Esophagus mucosa (tissue), 1 donor: ENCODE measurements around the gene RARB. TPM values are rescaled to one million over a fixed set of nuclear protein-coding genes. Genes with fewer than 3 reads are reported as not detected.

Source experiments
- ATAC-seq: fragments of 200-7000 bp; cut with Tn5 transposase; one replicate; pipeline ENCODE4 v1.9.1; 2020
- total RNA-seq: library from RNA; stranded (reverse); gene quantifications from one replicate; pipeline ENCODE4 v1.2.4, GENCODE V29; 2023
- donor health status: DM: yes; HTN: yes; CAD: no.

RARB gene
- total RNA-seq, 1 donor from 2014 or later, result 2.5 TPM

DNA sequence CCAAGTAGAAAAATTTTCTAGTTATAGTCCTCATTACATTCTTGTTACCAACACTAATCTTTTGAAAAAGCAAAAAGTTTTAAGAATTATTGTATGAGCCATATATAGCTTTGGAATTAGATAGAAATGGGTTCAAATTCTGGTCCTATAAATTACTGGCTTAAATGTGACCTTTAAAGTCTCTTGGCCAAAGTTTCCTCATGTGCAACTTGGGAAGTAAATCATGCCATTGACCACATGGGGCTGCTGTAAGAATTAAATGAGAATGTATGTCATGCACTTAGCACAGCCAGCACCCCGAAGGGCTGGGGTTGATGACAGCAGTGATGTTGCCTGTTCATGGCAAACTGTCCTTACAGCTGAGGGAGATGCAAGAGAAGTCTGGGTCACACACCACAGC is 128.4 kb downstream of the RARB start:
- no peak for ATAC-seq

DNA sequence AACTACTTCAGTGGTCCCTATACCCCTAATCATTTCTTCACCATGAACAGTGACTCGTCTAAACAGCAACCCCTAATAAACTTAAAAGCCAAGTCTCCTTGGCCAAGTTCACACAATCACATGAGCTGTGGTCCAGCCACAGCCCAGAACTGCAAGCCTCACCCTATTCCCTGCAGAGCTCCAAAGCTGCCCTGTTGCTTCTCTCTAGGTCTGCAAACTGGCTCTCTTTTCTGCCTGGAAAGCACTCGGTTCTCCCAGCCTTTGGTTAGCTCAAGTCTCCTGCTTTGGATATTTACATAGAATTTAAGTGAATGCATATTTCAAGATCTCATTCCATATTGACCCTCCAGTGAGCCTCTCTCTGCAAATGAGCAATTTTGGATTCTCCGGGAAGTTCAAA is 129.6 kb downstream of the RARB start:
- no peak for ATAC-seq

DNA sequence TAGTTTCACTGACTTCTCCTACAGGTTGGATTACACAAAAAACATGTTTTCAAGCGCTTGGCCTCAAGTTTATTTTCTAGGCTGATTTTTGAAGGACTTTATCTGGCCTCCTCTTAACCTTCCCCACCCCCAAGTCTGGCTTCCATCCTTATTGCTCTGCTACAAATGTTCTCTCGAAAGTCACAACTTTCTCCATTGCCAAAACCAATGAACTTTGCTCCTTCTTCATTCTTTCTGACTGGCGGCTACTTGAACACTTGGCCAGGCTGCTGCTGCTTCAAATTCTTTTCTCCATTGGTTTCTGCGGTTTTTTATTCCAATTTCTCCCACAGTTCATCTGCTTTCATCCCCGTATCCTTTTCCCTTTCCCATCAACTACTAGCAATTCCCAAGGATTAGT is 130.1 kb downstream of the RARB start:
- ATAC-seq, result no peak

DNA sequence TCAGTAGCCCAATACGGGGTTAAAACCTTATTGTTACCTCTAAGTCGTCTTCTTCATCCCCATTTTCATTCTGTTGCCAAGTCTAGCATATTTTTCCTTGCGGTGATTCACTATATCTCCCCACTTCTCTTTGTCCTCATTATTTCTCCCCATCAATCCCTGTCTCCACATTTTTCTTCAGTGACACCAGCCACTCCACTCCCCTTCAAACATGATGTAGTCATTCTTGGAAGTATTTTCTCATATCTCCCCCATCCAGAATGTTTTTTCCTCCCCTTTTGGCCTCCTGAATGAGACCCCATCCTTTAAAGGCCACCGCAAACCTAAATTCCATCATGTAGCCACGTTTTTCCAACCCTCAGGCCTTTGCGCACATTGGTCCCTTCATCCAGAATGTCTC is 130.7 kb downstream of the RARB start:
- no peak for ATAC-seq

DNA sequence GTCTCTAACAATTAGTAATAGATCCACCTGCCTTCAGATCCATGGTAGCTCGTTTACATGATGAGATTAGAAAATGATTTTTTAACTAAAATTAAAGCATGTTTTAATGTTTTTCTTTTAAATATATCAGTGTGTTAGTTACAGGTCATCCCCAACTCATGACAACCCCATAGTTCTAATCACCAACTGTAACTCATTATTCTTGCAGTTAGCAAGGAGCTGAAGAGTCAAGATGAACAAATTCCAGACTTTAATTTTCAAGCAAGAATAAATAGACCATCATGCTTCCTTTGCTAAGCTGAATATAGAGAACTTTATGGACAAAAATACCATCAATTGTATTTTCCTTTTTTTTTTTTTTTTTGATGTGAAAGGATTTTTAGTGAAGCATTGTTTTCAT is 135.5 kb downstream of the RARB start:
- no peak for ATAC-seq

DNA sequence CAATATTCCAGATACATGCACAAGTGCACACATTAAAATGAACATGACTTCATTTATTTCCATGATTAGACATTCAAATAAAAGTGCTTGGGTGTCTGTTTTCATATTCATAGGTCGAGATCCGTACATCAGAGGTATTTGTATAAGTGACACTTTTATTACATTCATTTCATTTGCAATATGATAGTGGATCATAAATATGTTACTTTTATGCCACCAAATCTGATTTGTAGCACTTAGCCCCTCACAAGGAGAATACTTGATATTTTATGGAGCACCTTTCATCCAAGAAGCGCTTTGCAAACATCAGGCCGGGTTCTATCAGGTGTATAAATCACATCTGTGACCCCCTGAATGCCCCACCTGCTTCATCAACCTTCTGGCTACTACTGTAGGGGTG is 136.0 kb downstream of the RARB start:
- ATAC-seq, result no peak

DNA sequence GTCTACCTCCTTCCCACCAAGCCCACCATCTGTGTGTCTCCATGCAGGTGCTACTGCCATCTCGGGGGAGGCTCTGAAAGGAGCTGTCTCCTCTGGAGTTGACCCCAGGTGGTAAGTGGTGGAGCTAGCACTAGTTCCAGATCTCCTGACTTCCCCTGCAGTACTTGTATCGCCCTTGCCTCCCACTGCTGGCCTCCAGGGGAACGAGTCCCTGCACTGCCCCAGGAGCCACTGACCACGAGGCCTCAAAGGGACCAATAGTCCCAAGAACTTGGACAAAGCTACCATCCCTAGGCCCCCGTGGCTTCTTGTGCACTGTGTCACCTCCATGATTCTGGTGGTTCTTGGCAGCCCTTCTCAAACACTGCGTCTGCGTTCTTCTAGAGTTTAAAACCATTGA is 137.7 kb downstream of the RARB start:
- ATAC-seq, result no peak

DNA sequence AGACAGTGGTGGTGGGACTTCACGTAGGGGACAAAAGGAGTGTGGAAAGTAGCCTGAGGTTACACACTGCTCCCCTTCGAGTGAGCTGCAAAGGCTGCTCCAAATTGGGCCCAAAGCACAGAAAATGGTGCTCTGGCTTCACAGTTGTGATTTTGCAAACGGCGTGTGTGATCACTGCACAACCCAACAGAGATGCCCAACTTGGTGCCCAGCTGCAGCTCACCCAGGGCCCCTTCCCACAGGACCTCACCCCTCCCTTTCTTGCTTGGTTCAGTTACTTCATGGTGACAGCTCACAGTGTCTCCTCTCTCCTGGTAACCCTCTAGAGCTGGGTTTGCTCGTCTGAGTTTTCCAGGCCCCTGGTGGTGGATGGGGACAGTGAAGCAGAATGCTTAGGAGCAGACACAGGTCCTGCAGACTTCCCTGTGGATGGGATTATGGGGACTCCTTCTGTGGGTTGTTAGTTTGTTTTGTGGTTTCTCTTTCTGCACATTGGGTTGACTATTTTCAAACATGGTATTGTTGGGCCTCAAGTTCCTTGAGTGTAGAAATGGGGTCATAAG is 138.4 kb downstream of the RARB start:
- no peak for ATAC-seq

DNA sequence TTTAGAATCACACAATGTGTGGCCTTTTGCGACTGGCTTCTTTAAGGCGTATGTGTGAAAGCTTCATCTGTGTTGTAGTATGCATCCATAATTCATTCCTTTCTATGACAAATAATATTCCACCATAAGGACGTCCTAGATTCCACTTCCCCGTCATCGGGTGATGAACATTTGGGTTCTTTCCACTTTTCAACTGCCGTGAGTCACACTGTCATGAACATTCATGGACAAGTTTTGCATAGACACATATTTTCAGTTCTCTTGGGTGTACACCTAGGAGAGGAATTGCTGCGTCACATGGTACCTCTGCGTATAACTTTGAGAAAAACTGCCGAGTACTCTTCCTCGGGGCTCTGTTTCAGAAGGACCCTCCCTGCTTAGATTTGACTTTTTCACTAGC is 139.3 kb downstream of the RARB start:
- no peak for ATAC-seq

DNA sequence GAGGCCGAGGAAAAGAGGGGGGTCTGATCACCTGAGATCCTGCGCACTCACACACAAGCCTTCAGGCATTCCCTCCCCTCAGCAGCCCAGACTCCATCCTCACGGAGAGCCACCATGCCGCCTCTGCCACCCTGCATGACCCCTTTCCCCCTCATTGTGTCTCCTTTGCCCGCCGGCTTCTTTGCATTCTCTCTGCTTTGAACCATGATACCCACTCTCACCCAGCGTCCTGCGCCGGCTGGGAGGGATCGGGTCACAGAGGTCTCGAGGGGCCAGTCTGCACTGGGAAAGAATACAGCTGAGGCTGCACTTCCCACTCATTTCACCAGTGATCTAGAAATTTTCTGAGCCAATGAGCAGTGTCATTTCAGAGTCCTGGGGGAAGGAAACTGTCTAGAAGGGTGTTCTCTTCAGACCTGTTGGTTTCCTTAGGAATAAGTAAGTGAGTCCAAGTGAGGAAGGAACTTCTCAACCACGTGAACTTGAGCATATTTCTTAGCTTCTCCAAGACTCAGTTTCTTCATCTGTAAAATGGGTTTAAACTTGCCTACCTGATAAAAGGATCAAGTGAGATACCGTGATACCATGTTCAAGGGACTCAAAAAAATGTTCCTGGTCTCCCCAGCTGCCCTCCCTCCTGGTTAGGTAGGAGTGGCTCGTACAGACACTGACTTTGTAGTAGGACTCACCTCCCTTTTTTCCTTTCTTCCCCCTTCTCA is 139.9 kb downstream of the RARB start:
- ATAC-seq, result no peak

DNA sequence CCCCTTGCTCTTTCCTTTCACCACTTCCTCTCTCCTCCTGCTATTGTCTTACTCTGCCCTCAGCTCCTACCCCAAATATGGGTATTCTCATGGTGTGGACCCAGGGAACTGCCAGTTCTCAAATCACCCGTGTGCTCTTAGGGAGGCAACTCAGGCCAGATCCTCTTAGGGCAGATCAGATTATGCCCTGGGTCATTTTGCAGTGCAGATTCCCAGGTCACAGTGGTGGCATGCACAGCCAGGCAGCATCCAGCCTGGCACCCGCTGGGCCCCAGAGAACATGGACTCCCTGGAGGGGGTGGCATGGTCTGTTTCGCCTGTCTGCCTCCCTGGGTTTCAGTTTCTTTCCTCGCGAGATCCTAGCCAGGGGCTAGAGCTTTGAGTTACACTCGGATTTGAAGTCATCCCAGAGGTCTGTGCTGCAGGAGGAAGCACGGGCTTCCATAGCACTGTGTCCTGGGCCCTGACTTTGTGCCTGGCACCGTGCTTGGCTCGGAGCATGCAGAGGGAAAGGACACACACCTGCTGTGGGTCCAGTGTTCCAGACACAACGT is 140.5 kb downstream of the RARB start:
- ATAC-seq, result no peak

DNA sequence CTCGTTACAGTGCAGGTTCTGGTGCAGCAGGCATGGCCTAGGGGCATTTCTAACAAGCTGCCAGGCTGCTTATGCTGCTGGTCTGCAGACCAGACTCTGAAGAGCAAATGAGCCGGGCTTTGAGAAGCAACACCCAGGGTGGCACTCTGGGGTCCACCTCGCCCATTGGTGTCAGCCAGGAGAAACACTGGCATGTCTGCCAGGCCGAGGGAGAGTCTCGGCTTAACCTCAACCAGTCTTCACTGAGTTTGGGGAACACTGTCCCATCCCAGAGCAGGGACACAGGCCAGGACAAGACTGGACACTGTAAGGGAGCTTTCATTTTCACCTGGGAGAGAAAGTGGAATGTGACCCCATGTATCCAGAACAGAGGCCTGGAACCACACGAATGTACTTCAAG is 143.2 kb downstream of the RARB start:
- ATAC-seq, result no peak

DNA sequence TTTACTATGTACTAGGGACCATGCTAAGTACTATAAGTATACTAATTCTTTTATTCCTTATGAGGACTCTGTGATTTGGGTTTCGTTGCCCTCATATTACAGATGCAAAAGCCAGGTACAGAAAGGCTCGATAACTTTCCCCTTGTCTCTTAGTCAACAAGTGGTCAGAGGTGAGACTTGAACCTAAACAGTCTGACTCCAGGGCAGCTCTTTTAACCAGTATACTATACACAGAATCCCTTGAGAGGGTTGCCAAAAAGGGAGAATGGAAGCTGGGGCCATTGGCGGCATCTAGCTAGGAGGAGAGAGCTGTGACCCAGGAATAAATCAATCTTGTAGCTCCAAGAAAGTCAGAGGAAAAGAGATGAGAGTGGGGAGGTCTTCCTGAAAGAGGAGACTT is 144.3 kb downstream of the RARB start:
- ATAC-seq, result no peak

DNA sequence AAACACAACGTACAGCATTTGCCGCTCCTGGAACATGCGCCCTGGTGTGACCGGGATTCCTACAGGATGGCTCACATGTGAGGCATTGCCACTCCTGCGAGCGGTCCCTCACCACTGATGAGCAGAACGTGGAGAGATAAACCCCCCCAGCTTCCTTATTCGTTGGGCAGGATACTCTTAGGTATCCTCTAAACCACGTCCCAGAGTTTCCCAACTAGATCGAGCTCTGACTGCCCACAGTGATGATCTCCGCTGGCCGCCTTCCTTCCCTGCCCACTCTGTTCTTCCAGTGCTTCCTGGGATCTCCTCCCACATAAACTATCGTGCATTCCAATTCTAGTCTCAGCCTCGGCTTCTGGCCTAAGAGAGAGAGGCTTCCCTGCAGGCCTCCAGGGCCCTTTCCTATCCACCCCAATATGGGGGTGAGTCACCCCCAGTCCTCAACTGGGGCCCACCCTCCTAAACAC is 144.9 kb downstream of the RARB start:
- ATAC-seq, result no peak

DNA sequence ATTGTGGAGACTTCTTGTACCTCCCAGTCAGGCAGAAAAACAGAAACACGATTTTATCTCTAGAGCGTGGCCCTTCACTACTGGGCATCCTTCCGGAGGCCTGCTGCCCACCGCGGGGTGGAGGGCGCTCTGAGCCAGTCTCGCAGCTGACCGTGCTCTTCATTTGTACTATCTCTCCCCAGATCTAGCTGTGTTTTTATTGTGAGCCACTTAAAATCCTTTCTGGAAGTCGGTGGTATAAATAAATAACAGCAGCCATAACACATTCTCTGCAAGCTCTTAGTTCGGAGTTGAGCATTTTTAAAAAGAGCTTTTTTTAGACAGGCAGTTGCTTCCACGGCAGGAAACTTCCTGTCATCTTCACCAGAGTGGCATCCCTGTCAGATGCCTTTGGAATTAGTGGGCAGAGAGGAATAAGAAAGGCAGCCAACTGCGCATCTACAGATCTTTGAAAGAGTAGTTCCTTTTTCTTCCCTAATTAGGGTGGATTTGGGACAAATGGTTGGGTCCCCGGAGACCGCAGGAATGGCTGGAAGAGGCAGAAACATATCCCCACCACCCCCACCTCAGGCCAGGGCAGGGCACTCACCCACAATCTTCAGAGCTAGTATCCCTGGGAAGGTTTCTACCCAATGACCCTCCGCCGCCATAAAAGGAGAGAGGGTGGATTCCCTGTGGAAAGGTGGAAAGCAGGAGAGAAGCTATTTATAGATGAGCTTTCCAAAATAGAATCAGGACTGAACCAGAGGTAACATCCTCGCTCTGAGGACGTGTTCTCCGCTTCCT is 145.5 kb downstream of the RARB start:
- no peak for ATAC-seq

DNA sequence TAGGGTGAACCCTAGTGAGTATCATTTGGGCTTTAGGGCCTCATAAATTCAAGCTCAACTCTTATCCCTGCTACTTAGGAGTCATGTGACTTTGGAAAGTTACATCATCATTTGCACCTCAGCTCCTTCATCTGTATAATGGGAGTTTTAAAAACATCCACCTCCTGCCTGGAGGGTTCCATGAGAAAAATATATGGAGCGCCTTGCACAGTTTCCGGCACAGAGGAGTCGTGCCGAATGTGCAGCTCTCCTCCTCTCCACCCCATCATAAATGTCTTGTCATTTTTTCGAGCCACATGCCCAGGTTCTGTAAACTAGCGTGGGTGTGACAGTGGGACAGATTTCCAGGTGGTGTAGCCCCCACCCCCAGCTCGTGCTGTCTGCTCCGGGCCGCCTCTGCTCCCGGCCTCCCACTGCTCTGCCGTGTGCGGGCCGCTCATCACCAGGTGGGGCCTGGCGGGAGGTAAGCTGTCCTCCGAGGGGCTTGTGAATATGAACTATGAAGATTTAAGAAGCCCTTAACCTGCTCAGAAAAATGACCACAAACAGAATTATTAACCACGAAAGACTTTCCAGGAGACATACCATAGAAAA is 146.2 kb downstream of the RARB start:
- no peak for ATAC-seq

DNA sequence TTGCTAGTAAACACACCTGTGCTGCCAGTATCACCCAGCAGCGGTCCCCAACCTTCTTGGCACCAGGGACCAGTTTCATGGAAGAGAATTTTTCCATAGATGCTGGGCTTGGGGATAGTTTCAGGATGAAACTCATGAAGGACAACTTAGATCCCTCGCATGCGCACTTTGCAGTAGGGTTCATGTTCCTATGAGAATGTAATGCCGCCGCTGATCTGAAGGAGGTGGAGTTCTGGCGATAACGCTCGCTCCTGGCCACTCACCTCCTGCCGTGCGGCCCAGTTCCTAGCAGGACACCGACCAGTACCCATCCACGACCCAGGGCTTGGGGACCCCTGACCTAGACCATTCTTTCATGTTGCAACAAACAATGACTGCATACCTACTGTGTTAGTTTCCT is 146.9 kb downstream of the RARB start:
- ATAC-seq, result no peak

DNA sequence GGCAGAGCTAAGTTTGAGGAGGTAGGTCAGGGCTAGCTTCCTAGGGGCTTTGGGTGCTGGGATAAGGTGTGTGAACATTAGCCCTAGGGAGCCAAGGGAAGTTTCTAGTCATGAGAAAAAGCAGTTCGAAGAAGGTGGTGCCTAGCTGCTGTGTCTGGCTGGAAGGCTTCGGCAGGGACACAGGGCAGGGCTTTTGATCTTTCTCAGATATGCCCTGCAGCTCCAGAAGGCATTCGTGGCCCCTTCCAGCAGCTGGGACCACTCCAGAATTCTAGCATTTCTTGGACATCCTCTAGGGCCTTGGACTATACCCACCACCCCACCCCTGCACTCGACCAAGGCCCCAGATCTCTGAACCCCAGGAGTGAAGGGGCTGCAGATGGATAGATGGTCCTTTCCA is 148.1 kb downstream of the RARB start:
- no peak for ATAC-seq

DNA sequence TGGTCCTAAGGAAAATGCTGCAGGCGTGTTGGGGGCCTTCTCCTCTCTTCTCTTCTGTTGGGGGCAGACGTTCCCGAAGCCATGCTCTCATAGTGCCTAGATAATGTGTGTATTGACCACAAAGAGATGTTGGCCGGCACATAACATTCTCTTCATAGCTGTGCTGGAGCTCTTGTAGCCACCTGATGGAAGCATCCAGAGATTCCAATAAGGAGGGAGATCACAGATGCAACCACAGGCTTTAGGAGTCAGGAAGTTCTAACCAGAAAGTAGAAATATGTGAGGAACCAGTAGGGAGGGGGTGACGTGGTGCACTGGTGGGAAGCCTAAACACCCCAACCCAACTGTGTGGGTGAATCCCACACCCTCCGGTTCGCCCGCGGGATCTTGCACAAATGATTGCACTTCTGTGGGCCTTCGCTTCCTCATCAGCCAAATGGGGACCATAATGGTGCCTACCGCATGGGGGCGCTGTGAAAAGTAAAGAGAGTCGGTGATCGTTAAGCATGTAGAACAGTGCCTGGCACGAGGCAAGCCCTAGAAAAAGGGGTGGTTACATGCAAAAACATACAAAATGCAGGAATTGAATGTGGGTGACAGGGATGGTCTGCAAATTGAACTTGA is 148.9 kb downstream of the RARB start:
- no peak for ATAC-seq

DNA sequence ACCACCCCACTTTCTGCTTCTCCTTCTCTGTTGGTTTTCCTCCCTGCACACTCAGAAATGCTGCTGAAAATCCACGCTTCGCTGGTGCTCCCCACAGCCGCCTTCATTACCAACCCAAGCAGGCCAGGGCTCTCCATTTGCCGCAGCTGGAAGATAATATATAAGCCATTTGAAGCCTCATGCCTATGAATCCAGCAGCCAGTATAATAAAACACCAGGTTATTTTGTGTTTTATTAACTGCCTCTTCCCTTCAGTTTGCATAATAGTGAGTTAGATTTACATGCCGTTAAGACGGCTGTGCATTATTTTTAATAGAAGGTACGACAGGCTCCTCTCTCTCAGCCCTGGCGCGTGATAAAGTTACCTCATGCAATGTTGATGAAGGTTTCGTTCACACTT is 150.0 kb downstream of the RARB start:
- ATAC-seq, result no peak

DNA sequence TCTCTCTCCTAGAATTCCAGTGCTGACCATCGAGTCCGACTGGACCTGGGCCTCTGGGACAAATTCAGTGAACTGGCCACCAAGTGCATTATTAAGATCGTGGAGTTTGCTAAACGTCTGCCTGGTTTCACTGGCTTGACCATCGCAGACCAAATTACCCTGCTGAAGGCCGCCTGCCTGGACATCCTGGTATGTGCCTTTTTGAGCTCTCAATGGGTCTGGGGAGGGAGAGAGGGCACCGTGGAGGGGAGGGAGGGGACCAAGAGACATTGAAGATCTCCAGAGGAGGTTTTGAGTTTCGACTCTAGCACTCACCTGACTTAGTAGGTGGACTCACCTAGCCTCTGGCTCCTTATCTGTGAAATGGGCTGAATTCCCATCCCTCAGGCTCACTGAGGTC is 152.5 kb downstream of the RARB start:
- ATAC-seq, result no peak

DNA sequence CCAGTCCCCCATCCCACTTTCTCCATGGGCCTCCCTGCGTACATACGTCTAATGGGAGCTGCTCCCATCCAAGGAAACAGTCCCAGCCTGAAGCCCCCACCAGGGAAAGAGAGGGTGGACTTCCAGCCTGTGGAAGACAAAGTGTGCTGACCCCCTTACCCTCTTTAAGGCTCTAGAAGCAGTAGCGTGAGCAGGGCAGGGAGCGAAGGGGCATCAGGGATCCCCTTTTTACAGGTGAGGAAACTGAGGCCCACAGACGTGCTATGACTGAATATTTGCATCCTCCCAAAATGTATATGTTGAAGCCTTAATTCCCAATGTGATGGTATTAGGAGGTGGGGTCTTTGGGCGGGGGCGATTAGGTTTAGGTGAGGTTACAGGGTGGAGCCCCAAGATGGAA is 153.3 kb downstream of the RARB start:
- no peak for ATAC-seq

DNA sequence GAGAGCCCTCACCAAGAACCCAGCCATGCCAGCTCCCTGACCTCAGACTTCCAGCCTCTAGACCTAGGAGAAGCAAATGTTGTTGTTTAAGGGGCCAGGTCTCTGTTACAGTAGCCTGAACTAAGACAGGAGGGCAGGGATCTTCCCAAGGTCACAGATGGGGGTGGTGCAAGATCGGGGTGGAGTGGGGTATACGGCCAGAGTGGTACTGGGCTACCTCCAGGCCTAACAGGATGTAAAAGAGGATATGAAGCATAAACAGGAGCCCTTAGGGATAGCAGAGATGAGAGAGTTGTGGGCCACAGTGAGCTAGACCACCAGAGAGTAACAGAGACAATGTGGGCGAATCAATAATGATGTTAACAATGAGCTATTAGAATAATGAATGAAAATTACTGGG is 153.8 kb downstream of the RARB start:
- ATAC-seq, result no peak
